ENCODE measurements around the gene TPBGL. TPM values are rescaled to one million over a fixed set of nuclear protein-coding genes. Genes with fewer than 3 reads are reported as not detected.
"Not testable (repeated sequence)": the region's sequence is repeated elsewhere in the genome, so short reads cannot be mapped to it uniquely, and the experiment has no call there.

The TPBGL gene
- total and polyA plus RNA-seq, 2 donors (not counting 3 experiments of a cell fraction or from before 2014, with no cell fraction given), result not detected

DNA sequence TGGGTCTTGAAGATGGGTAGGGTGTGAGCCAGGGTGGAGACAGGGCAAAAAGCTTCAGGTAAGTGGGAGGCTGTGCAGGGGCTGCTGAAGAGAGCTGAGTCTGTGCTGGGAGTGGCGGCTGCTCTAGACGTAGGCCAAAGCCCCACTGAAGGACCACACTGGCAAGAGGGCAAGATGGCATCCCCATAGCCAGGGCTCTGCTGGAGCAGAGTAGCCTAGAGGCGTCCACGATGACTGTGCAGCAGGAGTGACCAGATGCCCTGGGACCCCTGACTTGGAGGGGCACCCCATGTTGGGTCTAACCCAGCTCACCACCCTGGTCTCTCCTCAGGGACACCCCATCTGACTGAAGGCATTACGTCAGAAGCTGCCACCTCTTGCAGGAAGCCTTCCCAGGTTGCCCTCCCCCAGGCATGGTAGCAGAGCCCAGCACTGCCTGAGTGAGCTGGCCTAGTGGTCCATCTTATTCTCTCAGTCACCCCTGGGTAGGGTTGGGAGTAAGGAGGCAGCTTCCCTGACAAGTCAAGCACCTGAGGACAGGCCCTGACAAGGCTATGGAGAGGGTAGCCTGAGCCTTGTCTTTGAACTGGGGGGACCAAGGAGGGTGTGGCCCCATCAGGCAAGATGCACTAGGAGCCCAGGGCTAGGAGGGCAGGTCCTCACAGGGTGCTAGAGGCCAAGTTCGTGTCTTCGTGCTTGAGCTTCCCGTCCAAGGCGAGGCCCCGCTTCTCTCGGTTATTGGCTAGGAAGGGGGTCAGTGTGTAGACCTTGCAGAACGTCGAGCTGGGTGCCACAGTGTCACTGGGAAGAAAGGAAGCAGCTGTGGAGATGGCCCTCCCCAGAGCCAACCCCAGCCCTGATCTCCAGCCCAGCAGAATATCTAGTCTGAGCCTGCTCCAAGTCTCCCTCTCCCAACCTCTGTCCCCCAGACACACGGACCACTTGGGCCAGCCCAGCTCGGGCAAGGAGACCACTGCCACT is 33.1 kb downstream of the TPBGL start:
- Histone ChIP-seq H3K79me2 (ENCODE audit: control insufficient read depth, insufficient read depth, low read length) (no peaks in the 10 kb centered on the region), H3K4me2 (ENCODE audit: insufficient read depth, low read length) (no peak overlapping the region), H3K27ac (ENCODE audit: insufficient read depth, low read depth, low read length) (no peak overlapping the region), H3K4me1 (ENCODE audit: control insufficient read depth, extremely low read depth, insufficient read depth, low read length) (peaks cover 15% of the 10 kb centered on the region), H3K9me3 (replicated peaks; ENCODE audit: control insufficient read depth, insufficient read depth, low read length) (no peaks in the 10 kb centered on the region), H3K9ac (replicated peaks; ENCODE audit: extremely low read depth, insufficient read depth, low read length) (no peak overlapping the region), H3K4me3 (replicated peaks in 1 of 3; ENCODE audit: insufficient read depth in 1 of 3, low read depth in 1 of 3, low read length in 3 of 3) (no peak overlapping the region), H3K9me1 (replicated peaks; ENCODE audit: control insufficient read depth, extremely low read depth, insufficient read depth, low read length) (no peaks in the 10 kb centered on the region), H3K27me3 (ENCODE audit: control insufficient read depth in 2 of 2, insufficient read depth in 2 of 2, low read length in 2 of 2) (no peaks in the 10 kb centered on the region), H2AFZ (ENCODE audit: low read depth, low read length) (no peak overlapping the region), H4K20me1 (replicated peaks; ENCODE audit: control insufficient read depth, extremely low read depth, insufficient read depth, low read length) (no peaks in the 10 kb centered on the region), H3K36me3 (ENCODE audit: control insufficient read depth in 2 of 2, extremely low read depth in 1 of 2, insufficient read depth in 2 of 2, low read length in 2 of 2) (peaks cover 9 to 66% of the 10 kb centered on the region in 2 experiments)
- CTCF ChIA-PET, result interaction anchor here (1.0 to 1.2 kb wide), 2 partner anchors 43 to 111 kb away, joined by 3 to 5 read pairs; no protein-coding TSS in a partner anchor
- DNase-seq (ENCODE audit: low read depth, low spot score) (no peak), FAIRE-seq (no peak)
- no TSS peak for BruUV-seq (replicated peaks)
- TF ChIP-seq GATA2 (IDR thresholded peaks at IDR 0.05; ENCODE audit: insufficient read depth, insufficient read length, low read depth, low read length), result no peak
- TF ChIP-seq, protein P1, sequence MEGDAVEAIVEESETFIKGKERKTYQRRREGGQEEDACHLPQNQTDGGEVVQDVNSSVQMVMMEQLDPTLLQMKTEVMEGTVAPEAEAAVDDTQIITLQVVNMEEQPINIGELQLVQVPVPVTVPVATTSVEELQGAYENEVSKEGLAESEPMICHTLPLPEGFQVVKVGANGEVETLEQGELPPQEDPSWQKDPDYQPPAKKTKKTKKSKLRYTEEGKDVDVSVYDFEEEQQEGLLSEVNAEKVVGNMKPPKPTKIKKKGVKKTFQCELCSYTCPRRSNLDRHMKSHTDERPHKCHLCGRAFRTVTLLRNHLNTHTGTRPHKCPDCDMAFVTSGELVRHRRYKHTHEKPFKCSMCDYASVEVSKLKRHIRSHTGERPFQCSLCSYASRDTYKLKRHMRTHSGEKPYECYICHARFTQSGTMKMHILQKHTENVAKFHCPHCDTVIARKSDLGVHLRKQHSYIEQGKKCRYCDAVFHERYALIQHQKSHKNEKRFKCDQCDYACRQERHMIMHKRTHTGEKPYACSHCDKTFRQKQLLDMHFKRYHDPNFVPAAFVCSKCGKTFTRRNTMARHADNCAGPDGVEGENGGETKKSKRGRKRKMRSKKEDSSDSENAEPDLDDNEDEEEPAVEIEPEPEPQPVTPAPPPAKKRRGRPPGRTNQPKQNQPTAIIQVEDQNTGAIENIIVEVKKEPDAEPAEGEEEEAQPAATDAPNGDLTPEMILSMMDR (IDR thresholded peaks at IDR 0.05; ENCODE audit: extremely low read depth in 1 of 2, insufficient read depth in 1 of 2, low read depth in 1 of 2, low read length in 2 of 2), result no peak
- TF ChIP-seq JUN (IDR thresholded peaks at IDR 0.05; ENCODE audit: borderline replicate concordance, insufficient read depth, insufficient read length, low read depth), result no peak
- TF ChIP-seq MYC (IDR thresholded peaks at IDR 0.05; ENCODE audit: low read depth, low read length), result no peak
- no peak for TF ChIP-seq POLR2A (IDR thresholded peaks at IDR 0.05; ENCODE audit: low read depth, low read length)
- no peak for TF ChIP-seq FOS (IDR thresholded peaks at IDR 0.05; ENCODE audit: borderline replicate concordance, insufficient read depth, low read length)
- TF ChIP-seq MAX (IDR thresholded peaks at IDR 0.05; ENCODE audit: insufficient read depth, insufficient read length), result no peak
- no peak for TF ChIP-seq EZH2 (IDR thresholded peaks at IDR 0.05; ENCODE audit: borderline replicate concordance, low read depth, low read length, severe bottlenecking)
- TF ChIP-seq POLR2AphosphoS5 (IDR thresholded peaks at IDR 0.05; ENCODE audit: insufficient read depth, low read depth, low read length), result no peak
- intact Hi-C loops (cut with micrococcal nuclease) (no loop called here), dilution Hi-C loops (cut with MboI; ENCODE audit: extremely low pct_ligation_motif_present, low sequenced_read_pairs) (no loop called here)
- POLR2A ChIA-PET, result no interaction called here

- H3K4me1 ChIP-seq (ENCODE audit: control insufficient read depth, extremely low read depth, insufficient read depth, low read length), result peaks cover 15% of the 10 kb centered on the region
- DNase-seq (ENCODE audit: low read depth, low spot score); H3K9me3 ChIP-seq (replicated peaks; ENCODE audit: control insufficient read depth, insufficient read depth, low read length); H3K4me2 ChIP-seq (ENCODE audit: insufficient read depth, low read length); H3K9ac ChIP-seq (replicated peaks; ENCODE audit: extremely low read depth, insufficient read depth, low read length); H3K9me1 ChIP-seq (replicated peaks; ENCODE audit: control insufficient read depth, extremely low read depth, insufficient read depth, low read length); H3K27ac ChIP-seq (ENCODE audit: insufficient read depth, low read depth, low read length); H4K20me1 ChIP-seq (replicated peaks; ENCODE audit: control insufficient read depth, extremely low read depth, insufficient read depth, low read length); H3K4me3 ChIP-seq (replicated peaks in 1 of 3; ENCODE audit: insufficient read depth in 1 of 3, low read depth in 1 of 3, low read length in 3 of 3); BruUV-seq (replicated peaks); FAIRE-seq; H2AFZ ChIP-seq (ENCODE audit: low read depth, low read length); POLR2A ChIA-PET; H3K27me3 ChIP-seq (ENCODE audit: control insufficient read depth in 2 of 2, insufficient read depth in 2 of 2, low read length in 2 of 2); dilution Hi-C loops (cut with MboI; ENCODE audit: extremely low pct_ligation_motif_present, low sequenced_read_pairs); H3K79me2 ChIP-seq (ENCODE audit: control insufficient read depth, insufficient read depth, low read length): not testable (repeated sequence)
- CTCF ChIA-PET, result interaction anchor here (1.3 to 1.5 kb wide), 2 partner anchors 51 to 106 kb away, joined by 3 to 4 read pairs; no protein-coding TSS in a partner anchor
- intact Hi-C loops (cut with micrococcal nuclease), result loop anchor here (1.0 kb wide), 1 partner anchor 110 kb away; no protein-coding TSS in a partner anchor
- peaks cover 9 to 61% of the 10 kb centered on the region in 2 experiments for H3K36me3 ChIP-seq (ENCODE audit: control insufficient read depth in 2 of 2, extremely low read depth in 1 of 2, insufficient read depth in 2 of 2, low read length in 2 of 2)
Observed at GRCh38 chr11:75274716-75275115, 34.1 kb downstream of the TPBGL start.

All from endothelial cell of umbilical vein (primary cell).